ENCODE results near the gene ANO5. TPM values are rescaled to one million over a fixed set of nuclear protein-coding genes. Genes with fewer than 3 reads are reported as not detected.
A peak's percentile ranks its signal among the peaks of the same experiment; 100 is the strongest.

Gene ANO5
- total and polyA plus RNA-seq, 2 donors from 2014 or later: 3.5 to 4.2 TPM

- no peaks in the 10 kb centered on the region for H3K9me3 ChIP-seq (ENCODE audit: control insufficient read depth in 2 of 3, insufficient read depth in 1 of 3, low read length in 3 of 3)
- H3K36me3 ChIP-seq (ENCODE audit: control insufficient read depth in 2 of 3, insufficient read depth in 3 of 3, low read length in 3 of 3): no peaks in the 10 kb centered on the region
- no peak for FAIRE-seq
- H3K4me1 ChIP-seq (ENCODE audit: control insufficient read depth in 2 of 3, insufficient read depth in 2 of 3, low read depth in 1 of 3, low read length in 3 of 3): peaks cover 0 to 4% (median 0%) of the 10 kb centered on the region in 3 donors
- no peak for DNase-seq
- H3K27ac ChIP-seq (ENCODE audit: low read depth in 2 of 2, low read length in 2 of 2): no peak overlapping the region
- TF ChIP-seq CTCF (IDR thresholded peaks at IDR 0.05; ENCODE audit: borderline replicate concordance, extremely low read depth, insufficient read depth): no peak
- intact Hi-C loops (cut with DNase I): no loop called here
- peak overlapping the region in 2 of 3 donors; percentile 79 for H3K4me3 ChIP-seq (ENCODE audit: low read length in 3 of 3)
- H3K9ac ChIP-seq (ENCODE audit: low read length in 3 of 3): peak overlapping the region in 1 of 3 donors; percentile 45
- peaks cover 4% of the 10 kb centered on the region for H3K27me3 ChIP-seq (ENCODE audit: control insufficient read depth, insufficient read depth, low read length)
These were observed 1.4 kb downstream of the ANO5 start for GRCh38 chr11:22194306-22194705.

GRCh38 chr11:22194907-22195306 lies 2.0 kb downstream of the ANO5 start:
- H3K36me3 ChIP-seq (ENCODE audit: control insufficient read depth in 2 of 3, insufficient read depth in 3 of 3, low read length in 3 of 3): no peaks in the 10 kb centered on the region
- DNase-seq (no peak), FAIRE-seq (no peak)
- H3K9ac ChIP-seq (ENCODE audit: low read length in 3 of 3): no peak overlapping the region
- no peak for TF ChIP-seq CTCF (IDR thresholded peaks at IDR 0.05; ENCODE audit: borderline replicate concordance, extremely low read depth, insufficient read depth)
- H3K4me3 ChIP-seq (ENCODE audit: low read length in 3 of 3): no peak overlapping the region
- H3K27me3 ChIP-seq (ENCODE audit: control insufficient read depth, insufficient read depth, low read length): peaks cover 4% of the 10 kb centered on the region
- H3K4me1 ChIP-seq (ENCODE audit: control insufficient read depth in 2 of 3, insufficient read depth in 2 of 3, low read depth in 1 of 3, low read length in 3 of 3): peaks cover 0 to 4% (median 0%) of the 10 kb centered on the region in 3 donors
- no peaks in the 10 kb centered on the region for H3K9me3 ChIP-seq (ENCODE audit: control insufficient read depth in 2 of 3, insufficient read depth in 1 of 3, low read length in 3 of 3)
- intact Hi-C loops (cut with DNase I): no loop called here
- no peak overlapping the region for H3K27ac ChIP-seq (ENCODE audit: low read depth in 2 of 2, low read length in 2 of 2)

GRCh38 chr11:22197139-22198005 lies 4.5 kb downstream of the ANO5 start:
- DNase-seq (no peak), FAIRE-seq (no peak)
- Histone ChIP-seq H3K9me3 (ENCODE audit: control insufficient read depth in 2 of 3, insufficient read depth in 1 of 3, low read length in 3 of 3) (no peaks in the 10 kb centered on the region), H3K9ac (ENCODE audit: low read length in 3 of 3) (no peak overlapping the region), H3K4me1 (ENCODE audit: control insufficient read depth in 2 of 3, insufficient read depth in 2 of 3, low read depth in 1 of 3, low read length in 3 of 3) (peaks cover 0 to 4% (median 0%) of the 10 kb centered on the region in 3 donors), H3K27ac (ENCODE audit: low read depth in 2 of 2, low read length in 2 of 2) (no peak overlapping the region), H3K36me3 (ENCODE audit: control insufficient read depth in 2 of 3, insufficient read depth in 3 of 3, low read length in 3 of 3) (no peaks in the 10 kb centered on the region), H3K27me3 (ENCODE audit: control insufficient read depth, insufficient read depth, low read length) (peaks cover 4% of the 10 kb centered on the region), H3K4me3 (ENCODE audit: low read length in 3 of 3) (no peak overlapping the region)
- TF ChIP-seq CTCF (IDR thresholded peaks at IDR 0.05; ENCODE audit: borderline replicate concordance, extremely low read depth, insufficient read depth): no peak
- intact Hi-C loops (cut with DNase I): no loop called here

Measured in kidney (tissue), 14 donors.